Measurements from ENCODE around the gene SERPINA6.
"Not testable (repeated sequence)": the region's sequence is repeated elsewhere in the genome, so short reads cannot be mapped to it uniquely, and the experiment has no call there.

The SERPINA6 gene

DNA sequence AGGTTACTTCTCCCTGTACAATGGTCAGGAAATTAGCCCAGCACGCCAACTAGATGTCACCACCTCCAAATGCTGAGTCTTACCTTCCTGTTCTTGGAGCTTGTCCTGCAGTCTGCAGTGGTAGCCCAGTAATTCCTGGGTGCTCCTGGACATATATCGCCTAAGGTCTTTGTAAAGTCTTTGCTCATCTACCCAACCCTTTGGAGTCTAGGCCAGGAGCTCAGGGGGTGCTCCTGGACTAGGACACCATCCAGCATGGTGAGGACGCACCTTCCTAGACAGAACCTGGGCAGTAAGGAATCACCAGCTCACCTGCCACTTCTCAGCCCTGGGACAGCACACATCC is 30.6 kb downstream of the SERPINA6 start:
- no peak for DNase-seq (ENCODE audit: low read depth in 3 of 3)

GRCh38 chr14:94291906-94292525 is 31.1 kb downstream of the SERPINA6 start:
- no peak for DNase-seq (ENCODE audit: low read depth in 3 of 3)

- DNase-seq (ENCODE audit: low read depth in 3 of 3) = no peak
These were observed 31.8 kb downstream of the SERPINA6 start for GRCh38 chr14:94291159-94291905.

- DNase-seq (ENCODE audit: low read depth in 3 of 3) = no peak
These were observed 32.9 kb downstream of the SERPINA6 start for GRCh38 chr14:94290197-94290596.

GRCh38 chr14:94288610-94289465 is 34.3 kb downstream of the SERPINA6 start:
- no peak for DNase-seq (ENCODE audit: low read depth in 3 of 3)

GRCh38 chr14:94285158-94285557 is 38.0 kb downstream of the SERPINA6 start:
- no peak for DNase-seq (ENCODE audit: low read depth in 3 of 3)

DNA sequence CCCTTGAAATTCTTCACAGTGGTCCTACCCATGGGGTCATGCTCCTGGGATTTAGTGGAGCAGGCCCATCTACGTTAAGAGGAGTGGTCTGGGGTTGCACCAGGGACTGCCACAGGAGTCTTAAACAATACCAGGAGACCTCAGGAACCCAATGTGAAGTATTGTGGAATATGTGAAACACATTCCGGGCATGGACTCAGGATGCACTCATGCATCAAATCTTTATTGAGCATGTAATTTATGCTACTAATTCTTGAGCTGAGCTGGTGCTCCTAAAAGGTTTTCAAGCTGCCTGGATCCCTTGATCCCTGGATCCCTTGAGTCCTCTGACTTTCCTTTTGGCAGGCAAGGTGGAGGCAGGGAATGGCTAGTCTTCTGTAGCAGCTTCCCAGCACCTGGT is 38.9 kb downstream of the SERPINA6 start:
- DNase-seq (ENCODE audit: low read depth in 3 of 3) = no peak

GRCh38 chr14:94282991-94283723 is 40.0 kb downstream of the SERPINA6 start:
- no peak for DNase-seq (ENCODE audit: low read depth in 3 of 3)

- no peak for DNase-seq (ENCODE audit: low read depth in 3 of 3)
These were observed 44.4 kb downstream of the SERPINA6 start for GRCh38 chr14:94278731-94279130.

GRCh38 chr14:94276898-94277561 is 46.1 kb downstream of the SERPINA6 start:
- DNase-seq (ENCODE audit: low read depth in 3 of 3) = not testable (repeated sequence)

- no peak for DNase-seq (ENCODE audit: low read depth in 3 of 3)
These were observed 54.0 kb downstream of the SERPINA6 start for GRCh38 chr14:94269156-94269555.

- DNase-seq (ENCODE audit: low read depth in 3 of 3) = not testable (repeated sequence)
These were observed 54.6 kb downstream of the SERPINA6 start for GRCh38 chr14:94268582-94268981.

- DNase-seq (ENCODE audit: low read depth in 3 of 3) = no peak
These were observed 55.8 kb downstream of the SERPINA6 start for GRCh38 chr14:94267352-94267751.

GRCh38 chr14:94264195-94264594 is 58.9 kb downstream of the SERPINA6 start:
- DNase-seq (ENCODE audit: low read depth in 3 of 3) = not testable (repeated sequence)

Data from stimulated activated CD4-positive, alpha-beta T cell treated with anti-CD3 and anti-CD28 coated beads, TNF-alpha, amount 100 ng/mL, for 48 hours (primary cell).